ENCODE results near the gene PRKCA.
"Not testable (repeated sequence)": the region's sequence is repeated elsewhere in the genome, so short reads cannot be mapped to it uniquely, and the experiment has no call there.

The PRKCA gene

DNA sequence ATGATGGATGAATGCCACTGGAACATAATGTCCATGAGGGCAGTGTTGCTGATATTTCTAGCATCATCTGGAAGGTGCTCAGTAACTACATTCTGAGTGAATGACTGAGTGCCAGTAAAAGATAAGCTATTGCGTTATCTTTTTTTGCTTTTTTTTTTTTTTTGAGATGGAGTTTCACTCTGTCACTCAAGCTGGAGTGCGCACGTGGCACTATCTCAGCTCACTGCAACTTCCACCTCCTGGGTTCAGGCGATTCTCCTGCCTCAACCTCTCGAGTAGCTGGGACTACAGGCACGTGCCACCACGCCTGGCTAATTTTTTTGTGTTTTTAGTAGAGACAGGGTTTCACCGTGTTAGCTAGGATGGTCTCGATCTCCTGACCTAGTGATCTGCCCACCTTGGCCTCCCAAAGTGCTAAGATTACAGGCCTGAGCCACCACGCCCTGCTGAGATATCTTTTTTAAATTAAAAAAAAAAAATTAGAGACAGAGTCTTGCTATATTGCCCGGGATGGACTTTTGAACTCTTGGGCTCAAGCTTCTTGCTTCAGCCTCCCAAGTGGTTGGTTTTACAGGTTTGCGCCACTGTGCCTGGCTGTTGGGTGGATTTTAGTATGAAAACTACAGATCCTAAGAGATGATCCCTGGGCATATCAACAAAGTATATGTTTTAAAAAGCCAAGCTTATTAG lies 43.7 kb downstream of the PRKCA start:
- not testable (repeated sequence) for H3K9ac ChIP-seq (ENCODE audit: low read depth, low read length); H3K36me3 ChIP-seq (ENCODE audit: insufficient read depth, low read length); H3K9me3 ChIP-seq (ENCODE audit: control insufficient read depth, insufficient read depth, low read length)
- peaks cover 10% of the 10 kb centered on the region for H3K4me1 ChIP-seq (ENCODE audit: insufficient read depth, low read length)

DNA sequence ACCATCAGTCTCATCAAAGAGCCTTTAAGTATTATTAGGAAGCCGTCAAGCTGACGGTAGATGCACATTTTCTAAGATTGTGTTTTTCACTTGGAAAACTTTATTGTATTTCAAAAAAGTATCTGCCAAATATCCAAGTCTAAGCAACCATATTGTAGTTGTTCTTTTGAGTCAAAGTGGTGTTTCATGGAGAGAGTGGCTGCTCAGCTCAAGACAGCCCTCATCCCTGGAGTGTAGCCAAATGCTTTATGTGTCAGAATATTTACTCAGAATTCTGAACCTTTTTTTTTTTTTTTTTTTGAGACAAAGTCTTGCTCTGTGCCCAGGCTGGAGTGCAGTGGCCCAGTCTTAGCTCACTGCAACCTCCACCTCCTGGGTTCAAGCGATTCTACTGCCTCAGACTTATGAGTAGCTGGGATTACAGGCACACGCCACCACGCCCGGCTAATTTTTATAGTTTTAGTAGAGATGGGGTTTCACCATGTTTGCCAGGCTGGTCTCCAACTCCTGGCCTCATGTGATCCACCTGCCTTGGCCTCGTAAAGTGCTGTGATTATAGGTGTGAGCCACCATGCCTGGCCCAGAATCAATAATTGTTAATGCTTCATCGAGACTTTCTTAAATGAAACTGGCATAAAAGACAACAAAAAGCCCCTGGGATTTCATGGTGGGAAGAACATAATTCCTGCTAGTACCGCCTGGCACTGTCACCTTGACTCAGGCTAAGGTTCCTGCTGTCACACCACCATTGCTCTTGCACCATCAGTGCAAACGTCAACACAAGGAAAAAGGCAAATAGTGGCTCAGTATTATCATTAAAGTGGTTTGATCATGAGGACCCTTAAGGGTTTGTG lies 45.5 kb downstream of the PRKCA start:
- H3K9me3 ChIP-seq (ENCODE audit: control insufficient read depth, insufficient read depth, low read length) = no peaks in the 10 kb centered on the region
- no peak overlapping the region for H3K9ac ChIP-seq (ENCODE audit: low read depth, low read length)
- peaks cover 10% of the 10 kb centered on the region for H3K4me1 ChIP-seq (ENCODE audit: insufficient read depth, low read length)
- H3K36me3 ChIP-seq (ENCODE audit: insufficient read depth, low read length) = no peaks in the 10 kb centered on the region

DNA sequence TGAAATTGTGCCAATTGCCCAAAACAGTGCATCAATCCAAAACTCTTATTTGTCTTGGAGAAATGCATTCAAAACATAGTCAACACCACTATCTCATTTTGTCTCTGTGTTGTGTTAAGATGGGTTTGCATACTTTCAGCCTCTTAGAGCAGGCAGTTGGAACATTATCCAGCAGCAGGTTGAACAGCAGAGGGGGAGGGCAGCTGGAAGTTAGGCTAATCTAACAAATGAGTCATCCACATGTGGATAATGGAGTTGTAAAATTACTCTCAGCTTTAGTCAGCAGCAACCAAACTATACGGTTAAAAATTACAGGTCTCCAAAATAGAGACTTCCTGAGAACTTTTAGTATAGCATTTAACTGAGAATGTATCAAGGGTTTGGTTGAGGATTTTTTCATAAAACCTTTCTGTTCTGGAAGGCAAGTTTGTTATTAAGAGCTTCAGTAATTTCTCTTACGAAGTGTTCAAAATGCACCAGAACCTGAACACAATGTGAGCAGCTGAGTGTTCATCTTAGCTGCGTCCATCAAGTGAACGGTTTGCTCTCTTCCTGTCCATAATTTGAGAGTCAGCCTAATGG lies 46.3 kb downstream of the PRKCA start:
- Histone ChIP-seq H3K9me3 (ENCODE audit: control insufficient read depth, insufficient read depth, low read length) (no peaks in the 10 kb centered on the region), H3K4me1 (ENCODE audit: insufficient read depth, low read length) (peaks cover 10% of the 10 kb centered on the region), H3K36me3 (ENCODE audit: insufficient read depth, low read length) (no peaks in the 10 kb centered on the region), H3K9ac (ENCODE audit: low read depth, low read length) (no peak overlapping the region)

DNA sequence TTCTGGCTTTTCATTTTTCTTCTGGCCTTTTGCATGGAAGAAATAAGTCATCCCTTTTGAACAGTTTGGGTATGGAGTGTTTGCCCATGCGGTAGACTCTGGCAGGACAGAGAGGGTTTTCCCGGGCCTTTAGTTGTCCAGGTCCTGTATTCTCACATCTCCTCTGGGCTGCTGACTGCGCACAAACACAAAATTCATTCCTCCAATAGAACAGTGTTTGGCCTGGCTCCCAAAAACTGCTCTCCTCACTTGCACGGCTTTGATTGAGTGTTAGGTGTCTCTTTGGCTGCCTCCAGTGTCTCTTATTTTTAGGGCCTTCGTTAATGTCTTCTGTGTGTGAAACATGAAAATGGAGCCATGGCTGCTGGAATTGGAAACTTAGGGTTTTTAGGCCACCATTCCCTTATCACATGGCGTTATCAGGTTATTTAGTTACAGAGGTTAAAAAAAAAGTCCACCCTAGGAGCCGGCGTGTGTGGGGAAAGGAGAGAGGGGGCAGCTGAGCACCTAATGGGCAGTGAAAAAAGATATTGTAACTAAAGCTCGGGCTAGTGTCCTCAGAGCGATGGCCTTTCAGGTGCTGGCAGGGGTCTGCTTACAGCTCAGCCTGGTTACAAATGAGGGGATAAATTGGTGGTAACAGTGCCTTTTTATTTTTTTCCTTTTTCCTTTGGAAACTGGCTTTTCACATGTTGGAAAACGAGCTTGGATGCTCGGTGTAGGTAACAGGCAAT lies 47.3 kb downstream of the PRKCA start:
- H3K4me1 ChIP-seq (ENCODE audit: insufficient read depth, low read length) = peaks cover 10% of the 10 kb centered on the region
- H3K9me3 ChIP-seq (ENCODE audit: control insufficient read depth, insufficient read depth, low read length) = no peaks in the 10 kb centered on the region
- no peak overlapping the region for H3K9ac ChIP-seq (ENCODE audit: low read depth, low read length)
- H3K36me3 ChIP-seq (ENCODE audit: insufficient read depth, low read length) = no peaks in the 10 kb centered on the region

DNA sequence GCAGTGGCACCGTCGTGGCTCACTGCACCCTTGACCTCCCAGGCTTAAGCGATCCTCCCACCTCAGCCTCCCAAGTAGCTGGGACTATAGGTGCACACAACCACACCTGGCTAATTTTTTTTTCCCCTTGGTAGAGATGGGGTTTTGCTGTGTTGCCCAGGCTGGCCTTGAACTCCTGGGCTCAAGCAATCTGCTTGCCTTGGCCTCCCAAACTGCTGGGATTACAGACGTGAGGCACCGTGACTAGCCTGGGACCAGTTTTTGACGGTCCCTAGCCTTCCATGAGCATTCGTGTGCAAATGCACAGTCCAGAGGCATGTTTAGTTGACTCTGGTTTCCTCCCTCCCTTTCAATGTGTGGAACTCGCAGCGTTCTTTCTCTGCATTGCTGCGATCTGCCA lies 48.2 kb downstream of the PRKCA start:
- H3K9me3 ChIP-seq (ENCODE audit: control insufficient read depth, insufficient read depth, low read length); H3K9ac ChIP-seq (ENCODE audit: low read depth, low read length); H3K36me3 ChIP-seq (ENCODE audit: insufficient read depth, low read length): not testable (repeated sequence)
- H3K4me1 ChIP-seq (ENCODE audit: insufficient read depth, low read length) = peaks cover 17% of the 10 kb centered on the region

DNA sequence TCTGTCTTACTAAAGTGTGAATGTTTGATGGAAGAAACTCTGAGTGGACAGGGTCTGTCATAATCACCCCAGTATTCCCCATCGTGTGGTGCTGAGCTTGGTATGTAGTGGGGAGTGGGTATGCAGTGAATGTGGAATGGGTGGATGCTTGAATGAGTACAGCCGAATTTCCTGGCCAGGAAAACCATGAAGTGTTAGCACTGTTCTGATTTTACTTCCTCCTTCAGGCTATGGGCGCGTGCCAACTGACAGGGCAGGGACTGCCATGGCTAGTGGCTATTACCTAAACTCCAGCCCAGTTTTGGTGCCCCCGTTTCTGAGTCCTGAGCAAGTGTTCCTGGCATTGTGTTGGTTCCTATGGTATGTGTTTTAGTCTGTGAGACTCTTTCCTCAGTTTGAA lies 48.6 kb downstream of the PRKCA start:
- Histone ChIP-seq H3K4me1 (ENCODE audit: insufficient read depth, low read length) (peaks cover 17% of the 10 kb centered on the region), H3K9ac (ENCODE audit: low read depth, low read length) (no peak overlapping the region)

DNA sequence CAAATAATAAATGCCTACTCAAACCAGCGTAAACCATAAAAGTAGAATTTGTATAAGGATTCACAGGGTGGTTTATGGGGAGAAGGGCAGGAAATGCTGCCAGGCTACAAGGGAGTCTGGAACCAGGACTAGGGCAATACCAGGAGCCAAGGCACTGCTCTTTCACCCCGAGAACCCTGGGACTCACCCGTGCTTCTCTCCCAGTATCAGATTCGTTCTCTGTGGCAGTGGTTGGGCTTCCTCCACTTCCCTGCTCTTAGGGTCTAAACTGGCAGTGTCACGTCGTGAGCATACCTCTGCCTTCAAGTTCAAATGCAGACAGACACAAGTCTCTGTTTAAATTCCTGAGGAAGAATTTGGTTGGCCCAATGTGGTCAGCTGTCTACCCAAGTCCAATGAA lies 49.3 kb downstream of the PRKCA start:
- Histone ChIP-seq H3K4me1 (ENCODE audit: insufficient read depth, low read length) (peaks cover 17% of the 10 kb centered on the region), H3K9me3 (ENCODE audit: control insufficient read depth, insufficient read depth, low read length) (no peaks in the 10 kb centered on the region), H3K36me3 (ENCODE audit: insufficient read depth, low read length) (no peaks in the 10 kb centered on the region), H3K9ac (ENCODE audit: low read depth, low read length) (no peak overlapping the region)

More for the DNA sequence above, 48.6 kb downstream of the PRKCA start:
- Histone ChIP-seq H3K36me3 (ENCODE audit: insufficient read depth, low read length) (no peaks in the 10 kb centered on the region), H3K9me3 (ENCODE audit: control insufficient read depth, insufficient read depth, low read length) (no peaks in the 10 kb centered on the region)

DNA sequence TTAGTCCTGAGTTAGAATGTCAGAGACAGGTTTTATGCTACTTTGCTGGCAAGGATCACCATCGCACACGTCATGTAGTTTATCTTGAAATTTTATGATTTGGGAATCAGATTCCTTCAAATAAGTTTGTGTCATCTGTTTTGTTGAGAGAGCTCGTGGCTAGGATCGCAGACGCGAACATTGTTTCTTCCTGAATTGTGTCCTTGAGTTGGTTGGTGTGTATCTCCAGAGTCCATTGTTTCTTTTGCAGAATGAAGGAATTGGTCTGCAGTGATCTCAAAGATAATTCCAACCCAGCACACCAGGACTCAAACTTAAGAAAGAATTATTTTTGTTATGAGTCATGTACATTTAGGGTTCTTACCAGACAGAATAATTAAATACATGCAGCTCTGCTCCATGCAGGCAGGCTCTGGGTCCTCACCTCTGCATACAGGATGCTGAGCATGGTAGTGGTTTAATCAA lies 51.6 kb downstream of the PRKCA start:
- peaks cover 7% of the 10 kb centered on the region for H3K4me1 ChIP-seq (ENCODE audit: insufficient read depth, low read length)
- H3K36me3 ChIP-seq (ENCODE audit: insufficient read depth, low read length) = no peaks in the 10 kb centered on the region
- no peak overlapping the region for H3K9ac ChIP-seq (ENCODE audit: low read depth, low read length)
- no peaks in the 10 kb centered on the region for H3K9me3 ChIP-seq (ENCODE audit: control insufficient read depth, insufficient read depth, low read length)

DNA sequence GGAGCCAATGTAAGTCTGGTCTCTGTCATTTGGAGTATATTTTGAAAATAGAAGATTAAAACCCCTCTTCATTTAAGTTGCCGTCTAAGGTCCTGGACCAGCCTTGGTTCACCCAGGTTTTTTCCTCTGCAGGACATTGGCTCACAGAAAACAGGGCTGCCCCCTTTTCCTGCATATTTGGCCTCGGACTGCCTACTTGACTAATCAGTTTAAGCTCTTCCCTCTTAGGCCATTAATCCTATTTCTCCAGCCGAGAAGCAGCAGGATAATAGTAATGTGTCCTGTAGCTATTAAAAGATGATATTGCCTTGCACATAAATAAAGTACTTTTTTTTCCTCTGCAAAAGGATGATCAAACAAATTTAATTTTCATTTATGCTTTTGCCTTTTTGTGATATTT lies 52.1 kb downstream of the PRKCA start:
- no peaks in the 10 kb centered on the region for H3K9me3 ChIP-seq (ENCODE audit: control insufficient read depth, insufficient read depth, low read length)
- no peak overlapping the region for H3K9ac ChIP-seq (ENCODE audit: low read depth, low read length)
- H3K4me1 ChIP-seq (ENCODE audit: insufficient read depth, low read length) = peaks cover 11% of the 10 kb centered on the region; the same call in 1 of the 2 replicates
- H3K36me3 ChIP-seq (ENCODE audit: insufficient read depth, low read length) = no peaks in the 10 kb centered on the region

DNA sequence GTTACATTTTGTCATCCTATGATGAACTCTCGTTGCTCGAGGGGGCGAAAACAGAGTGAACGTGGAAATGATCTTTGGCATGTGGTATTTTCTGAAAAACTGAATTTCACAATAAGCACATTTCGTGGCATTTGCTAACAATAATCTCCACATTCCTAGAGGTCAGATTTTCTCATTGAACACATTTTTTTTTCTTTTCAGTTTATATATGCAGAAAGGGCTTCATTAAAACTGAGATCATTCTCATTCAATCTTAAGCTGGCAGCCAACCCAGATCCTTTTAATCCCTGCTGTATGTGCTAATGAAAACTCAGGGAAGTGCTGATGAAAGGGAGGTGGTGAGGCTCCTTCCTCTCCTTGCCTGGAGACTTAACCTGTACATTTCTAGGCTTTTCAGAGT lies 52.6 kb downstream of the PRKCA start:
- H3K4me1 ChIP-seq (ENCODE audit: insufficient read depth, low read length) = peaks cover 11% of the 10 kb centered on the region; the same call in 1 of the 2 replicates
- no peaks in the 10 kb centered on the region for H3K9me3 ChIP-seq (ENCODE audit: control insufficient read depth, insufficient read depth, low read length)
- no peaks in the 10 kb centered on the region for H3K36me3 ChIP-seq (ENCODE audit: insufficient read depth, low read length)
- H3K9ac ChIP-seq (ENCODE audit: low read depth, low read length) = no peak overlapping the region

DNA sequence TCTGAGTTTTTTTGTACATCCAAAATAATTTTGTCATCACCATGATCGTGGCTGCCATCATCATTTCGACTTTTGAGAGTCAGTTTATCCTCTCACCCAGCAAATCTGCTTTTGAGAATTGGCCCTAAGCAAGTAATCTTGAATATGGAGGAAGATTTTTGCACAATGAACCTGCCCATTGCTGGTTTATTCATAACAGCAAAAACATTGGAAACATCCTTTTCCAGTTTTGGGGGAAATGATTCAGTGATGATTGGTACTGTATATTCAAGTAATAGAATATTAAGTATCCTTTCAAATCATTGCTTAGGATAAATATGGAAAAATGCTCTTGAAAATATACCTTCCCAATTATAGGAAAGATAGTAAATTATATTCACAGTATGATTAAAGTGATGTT lies 53.1 kb downstream of the PRKCA start:
- Histone ChIP-seq H3K9ac (ENCODE audit: low read depth, low read length) (no peak overlapping the region), H3K4me1 (ENCODE audit: insufficient read depth, low read length) (peaks cover 15% of the 10 kb centered on the region), H3K9me3 (ENCODE audit: control insufficient read depth, insufficient read depth, low read length) (no peaks in the 10 kb centered on the region), H3K36me3 (ENCODE audit: insufficient read depth, low read length) (no peaks in the 10 kb centered on the region)

DNA sequence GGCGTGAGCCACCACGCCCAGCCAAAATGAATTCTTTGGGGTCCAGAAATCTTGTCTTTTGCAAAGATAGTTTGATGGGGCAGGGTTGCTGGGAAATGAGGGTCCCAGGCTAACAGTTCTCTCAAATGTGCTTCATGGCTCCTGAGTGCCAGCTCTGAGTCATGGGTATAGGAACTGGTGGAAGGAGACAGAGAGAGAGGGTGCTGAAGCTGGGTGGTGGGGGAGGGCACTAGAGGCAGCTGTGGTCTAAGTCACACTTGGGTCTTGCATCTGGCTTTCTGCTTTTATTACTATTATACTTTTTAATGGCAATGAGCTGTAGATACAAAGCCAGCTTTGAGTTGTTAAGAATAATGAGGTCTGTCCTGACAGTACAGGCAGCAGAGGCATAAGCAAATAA lies 54.6 kb downstream of the PRKCA start:
- no peaks in the 10 kb centered on the region for H3K36me3 ChIP-seq (ENCODE audit: insufficient read depth, low read length)

DNA sequence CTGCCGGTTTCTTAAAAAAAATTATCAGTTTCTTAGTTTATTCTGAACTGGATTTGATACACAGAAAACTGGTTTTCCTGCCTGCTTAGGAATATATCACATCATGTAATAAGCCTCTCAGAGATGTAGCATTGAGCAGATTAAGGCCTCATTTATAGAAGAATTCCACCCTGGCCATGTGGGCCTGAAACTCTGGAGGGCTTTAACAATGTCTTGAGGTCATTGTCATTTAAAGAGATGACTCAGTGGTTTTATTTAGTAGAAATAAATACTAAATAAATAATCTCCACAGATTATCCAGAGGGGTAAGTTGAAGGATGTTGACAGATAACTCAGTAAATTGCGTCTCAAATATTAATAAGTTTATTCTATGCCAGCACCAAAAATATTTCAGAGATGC lies 56.9 kb downstream of the PRKCA start:
- H3K36me3 ChIP-seq (ENCODE audit: insufficient read depth, low read length) = no peaks in the 10 kb centered on the region
- H3K9me3 ChIP-seq (ENCODE audit: control insufficient read depth, insufficient read depth, low read length) = no peaks in the 10 kb centered on the region
- H3K9ac ChIP-seq (ENCODE audit: low read depth, low read length) = no peak overlapping the region
- peaks cover 17% of the 10 kb centered on the region for H3K4me1 ChIP-seq (ENCODE audit: insufficient read depth, low read length)

More for the DNA sequence above, 54.6 kb downstream of the PRKCA start:
- Histone ChIP-seq H3K4me1 (ENCODE audit: insufficient read depth, low read length) (peaks cover 17% of the 10 kb centered on the region), H3K9ac (ENCODE audit: low read depth, low read length) (no peak overlapping the region), H3K9me3 (ENCODE audit: control insufficient read depth, insufficient read depth, low read length) (no peaks in the 10 kb centered on the region)

DNA sequence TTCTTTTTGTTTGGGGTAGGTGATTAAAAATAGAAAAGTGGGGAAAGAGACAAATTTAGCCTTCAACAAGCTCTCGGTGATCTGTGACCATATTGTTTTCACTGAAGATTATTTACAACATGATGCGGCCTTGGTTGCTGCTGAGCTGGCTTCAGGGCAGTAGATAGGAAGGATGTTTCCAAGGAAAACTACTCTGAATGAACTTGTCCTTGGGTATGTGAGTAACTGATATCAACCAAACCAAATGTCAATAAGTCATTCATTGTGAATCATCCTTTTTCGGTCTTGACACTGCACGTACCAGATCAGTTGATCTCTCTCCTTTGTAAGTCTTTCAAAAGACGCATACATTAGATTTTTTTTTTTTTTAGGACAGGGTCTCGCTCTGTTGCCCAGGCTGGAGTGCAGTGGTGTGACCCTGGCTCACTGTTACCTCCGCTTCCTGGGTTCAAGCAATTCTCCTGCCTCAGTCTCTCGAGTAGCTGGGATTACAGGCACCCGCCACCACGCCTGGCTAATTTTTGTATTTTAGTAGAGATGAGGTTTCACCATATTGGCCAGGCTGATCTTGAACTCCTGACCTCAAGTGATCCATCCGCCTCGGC lies 58.6 kb downstream of the PRKCA start:
- not testable (repeated sequence) for H3K9me3 ChIP-seq (ENCODE audit: control insufficient read depth, insufficient read depth, low read length); H3K9ac ChIP-seq (ENCODE audit: low read depth, low read length); H3K36me3 ChIP-seq (ENCODE audit: insufficient read depth, low read length)
- peaks cover 26% of the 10 kb centered on the region for H3K4me1 ChIP-seq (ENCODE audit: insufficient read depth, low read length)
